HEK293T (cell line): ENCODE measurements around the gene CR2.

Source experiments
- CTCF ChIA-PET: fragments of 350-600 bp; formaldehyde crosslinking; extraction: SDS; loops from one replicate; lab custom pipeline; 2021; ENCODE audit warnings: antibody characterized with exemption, inconsistent platforms; lab: Yijun Ruan, JAX
- POLR2A ChIA-PET: fragments of 350-600 bp; formaldehyde crosslinking; extraction: SDS; loops from one replicate; lab custom pipeline; 2020; ENCODE audit warnings: antibody characterized with exemption, inconsistent platforms; lab: Yijun Ruan, JAX
- DNase-seq: peaks from one replicate; pipeline ENCODE4 v3.0.0; 2012; ENCODE audit warnings: mixed read lengths; ENCODE audit errors: extremely low spot score
- ARNT ChIP-seq: fragments of 450-650 bp; IDR thresholded peaks from 2 replicates; pipeline ENCODE4 v1.6.1; 2017; ENCODE audit warnings: mild to moderate bottlenecking
- BHLHE40 ChIP-seq: fragments of 450-650 bp; IDR thresholded peaks from 2 replicates; pipeline ENCODE4 v1.6.1; 2016; ENCODE audit warnings: mild to moderate bottlenecking, moderate library complexity, borderline replicate concordance
- CTBP1 ChIP-seq: fragments of 450-650 bp; IDR thresholded peaks from 2 replicates; pipeline ENCODE4 v1.6.1; 2016; ENCODE audit warnings: borderline replicate concordance
- ELF4 ChIP-seq: fragments of 450-650 bp; IDR thresholded peaks from 2 replicates; pipeline ENCODE4 v1.6.1; 2017; ENCODE audit warnings: antibody characterized with exemption
- FOXA1 ChIP-seq: fragments of 450-650 bp; IDR thresholded peaks from 2 replicates; pipeline ENCODE4 v1.6.1; 2016; ENCODE audit warnings: mild to moderate bottlenecking
- FOXK2 ChIP-seq: fragments of 450-650 bp; IDR thresholded peaks from 2 replicates; pipeline ENCODE4 v1.6.1; 2016; ENCODE audit warnings: mild to moderate bottlenecking
- FOXM1 ChIP-seq: fragments of 450-650 bp; IDR thresholded peaks from 2 replicates; pipeline ENCODE4 v1.6.1; 2017; ENCODE audit warnings: mild to moderate bottlenecking, borderline replicate concordance
- HDGF ChIP-seq: fragments of 450-650 bp; IDR thresholded peaks from 2 replicates; pipeline ENCODE4 v1.6.1; 2017; ENCODE audit warnings: antibody characterized with exemption, borderline replicate concordance
- L3MBTL2 ChIP-seq: fragments of 450-650 bp; conservative IDR thresholded peaks from 2 replicates; pipeline ENCODE4 v1.6.1; 2016; ENCODE audit warnings: mild to moderate bottlenecking
- LEF1 ChIP-seq: fragments of 450-650 bp; IDR thresholded peaks from 2 replicates; pipeline ENCODE4 v1.6.1; 2017; ENCODE audit warnings: mild to moderate bottlenecking, borderline replicate concordance
- NFRKB ChIP-seq: fragments of 450-650 bp; IDR thresholded peaks from 2 replicates; pipeline ENCODE4 v1.6.1; 2016; ENCODE audit warnings: mild to moderate bottlenecking, moderate library complexity
- PKNOX1 ChIP-seq: fragments of 450-650 bp; IDR thresholded peaks from 2 replicates; pipeline ENCODE4 v1.6.1; 2016
- SP1 ChIP-seq: fragments of 450-650 bp; IDR thresholded peaks from 2 replicates; pipeline ENCODE4 v1.6.1; 2017
- SUZ12 ChIP-seq: fragments of 450-650 bp; IDR thresholded peaks from 2 replicates; pipeline ENCODE4 v1.6.1; 2016; ENCODE audit warnings: mild to moderate bottlenecking
- TARDBP ChIP-seq: fragments of 450-650 bp; IDR thresholded peaks from 2 replicates; pipeline ENCODE4 v1.6.1; 2016
- ZNF384 ChIP-seq: fragments of 450-650 bp; IDR thresholded peaks from 2 replicates; pipeline ENCODE4 v1.6.1; 2016

Gene CR2

DNA sequence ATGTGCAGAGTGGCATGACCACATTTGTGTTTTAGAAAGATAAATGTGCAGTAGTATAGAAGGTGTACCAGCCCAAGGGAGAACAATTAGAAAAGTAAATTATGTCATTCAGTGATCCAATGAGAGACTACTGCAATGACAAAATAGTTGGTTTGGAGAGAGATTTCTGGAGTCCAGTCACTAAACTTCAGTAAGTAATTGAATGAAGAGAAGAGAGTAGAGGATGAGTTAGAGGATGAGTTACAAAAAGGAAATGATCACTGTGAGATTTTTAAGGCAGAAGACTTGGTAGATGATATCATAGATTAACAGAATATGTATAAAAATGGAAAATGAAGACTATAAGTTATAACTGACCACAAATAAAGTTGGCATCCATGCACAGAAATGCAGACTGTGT lies 8.4 kb downstream of the CR2 start:
- ChIA-PET POLR2A (no interaction called here), CTCF (no interaction called here)
- TF ChIP-seq NFRKB = no peak
- TF ChIP-seq ZNF384 = no peak
- no peak for TF ChIP-seq SP1
- no peak for TF ChIP-seq PKNOX1
- no peak for TF ChIP-seq LEF1
- no peak for DNase-seq

DNA sequence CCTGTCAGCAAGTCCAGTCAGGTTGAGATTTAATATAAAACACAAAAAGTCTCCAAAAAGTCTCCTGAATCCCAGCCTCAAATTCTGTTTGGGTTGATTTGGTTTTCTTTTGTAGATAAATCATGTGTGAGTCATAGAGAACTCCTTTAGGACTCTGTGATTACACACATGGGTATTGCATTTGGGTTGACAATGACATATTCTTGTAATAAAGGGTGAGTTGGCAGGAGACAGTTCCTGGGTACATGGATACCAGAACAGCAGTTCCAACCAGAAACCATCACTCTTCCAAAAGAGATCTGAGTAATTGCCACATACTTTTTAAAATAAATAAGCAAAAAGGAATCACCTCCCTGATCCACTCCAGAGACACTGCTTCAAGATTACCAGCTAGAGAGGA lies 8.9 kb downstream of the CR2 start:
- POLR2A ChIA-PET = no interaction called here
- CTCF ChIA-PET = no interaction called here
- no peak for DNase-seq
- TF ChIP-seq TARDBP (no peak), SP1 (no peak), L3MBTL2 (no peak), ZNF384 (no peak), NFRKB (no peak), FOXA1 (no peak), ARNT (no peak), HDGF (no peak), FOXM1 (no peak), PKNOX1 (no peak), BHLHE40 (no peak), SUZ12 (no peak), ELF4 (no peak), LEF1 (no peak), CTBP1 (no peak), FOXK2 (no peak)

GRCh38 chr1:207463571-207463970 lies 9.4 kb downstream of the CR2 start:
- POLR2A ChIA-PET = interaction anchor here (0.8 kb wide), 1 partner anchor 9 kb away, joined by 3 read pairs; no protein-coding TSS in a partner anchor
- DNase-seq = no peak
- no peak for TF ChIP-seq ELF4
- no peak for TF ChIP-seq SP1
- TF ChIP-seq PKNOX1 = no peak
- TF ChIP-seq LEF1 = no peak
- no peak for TF ChIP-seq FOXA1
- TF ChIP-seq FOXM1 = no peak
- no peak for TF ChIP-seq ARNT
- TF ChIP-seq CTBP1 = no peak
- TF ChIP-seq HDGF = no peak
- no peak for TF ChIP-seq BHLHE40
- no peak for TF ChIP-seq FOXK2
- no peak for TF ChIP-seq NFRKB
- TF ChIP-seq ZNF384 = no peak
- no peak for TF ChIP-seq SUZ12
- TF ChIP-seq L3MBTL2 = no peak
- no peak for TF ChIP-seq TARDBP
- CTCF ChIA-PET = no interaction called here

GRCh38 chr1:207470927-207471326 lies 16.8 kb downstream of the CR2 start:
- ChIA-PET POLR2A (no interaction called here), CTCF (no interaction called here)
- DNase-seq = no peak
- TF ChIP-seq FOXK2 = no peak
- TF ChIP-seq FOXA1 = no peak
- TF ChIP-seq ELF4 = no peak
- no peak for TF ChIP-seq PKNOX1
- no peak for TF ChIP-seq ZNF384
- TF ChIP-seq FOXM1 = no peak
- TF ChIP-seq BHLHE40 = no peak
- TF ChIP-seq NFRKB = no peak
- no peak for TF ChIP-seq ARNT
- TF ChIP-seq SUZ12 = no peak
- TF ChIP-seq HDGF = no peak
- no peak for TF ChIP-seq L3MBTL2
- no peak for TF ChIP-seq TARDBP
- TF ChIP-seq CTBP1 = no peak
- TF ChIP-seq SP1 = no peak

DNA sequence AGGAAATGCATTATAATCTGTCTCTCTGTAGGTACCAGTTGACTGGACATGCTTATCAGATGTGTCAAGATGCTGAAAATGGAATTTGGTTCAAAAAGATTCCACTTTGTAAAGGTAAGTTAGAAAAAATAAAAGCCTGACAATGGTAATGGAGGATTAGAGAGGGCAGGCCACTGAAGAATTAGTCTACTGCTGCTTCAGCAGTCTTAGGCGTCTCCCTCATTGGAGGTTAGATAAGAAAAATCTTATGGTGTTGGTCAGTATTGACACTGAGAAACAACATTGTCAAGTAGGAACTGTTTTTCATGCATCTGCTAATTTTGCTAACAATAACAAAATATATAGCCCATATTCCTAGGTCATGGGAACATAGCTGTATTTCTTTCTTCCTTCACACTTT lies 20.1 kb downstream of the CR2 start:
- ChIA-PET CTCF (no interaction called here), POLR2A (no interaction called here)
- DNase-seq = no peak
- TF ChIP-seq LEF1 (no peak), HDGF (no peak), ARNT (no peak), PKNOX1 (no peak), ZNF384 (no peak), L3MBTL2 (no peak), SUZ12 (no peak), FOXM1 (no peak), TARDBP (no peak), BHLHE40 (no peak)

- ChIA-PET POLR2A (no interaction called here), CTCF (no interaction called here)
- TF ChIP-seq TARDBP = no peak
- no peak for TF ChIP-seq PKNOX1
- no peak for TF ChIP-seq ELF4
- no peak for DNase-seq
These were observed 32.1 kb downstream of the CR2 start for GRCh38 chr1:207486198-207486597.
